HG03135 (cell line): ENCODE data around the gene CAP2.
"Not testable (repeated sequence)": the region's sequence is repeated elsewhere in the genome, so short reads cannot be mapped to it uniquely, and the experiment has no call there.

Experiments used
- ATAC-seq: cut with Tn5 transposase; IDR thresholded peaks from one replicate; pipeline ENCODE4 v1.9.1; 2021; ENCODE audit warnings: mild to moderate bottlenecking, moderate library complexity; ENCODE audit not compliant: unreplicated experiment

CAP2 gene

DNA sequence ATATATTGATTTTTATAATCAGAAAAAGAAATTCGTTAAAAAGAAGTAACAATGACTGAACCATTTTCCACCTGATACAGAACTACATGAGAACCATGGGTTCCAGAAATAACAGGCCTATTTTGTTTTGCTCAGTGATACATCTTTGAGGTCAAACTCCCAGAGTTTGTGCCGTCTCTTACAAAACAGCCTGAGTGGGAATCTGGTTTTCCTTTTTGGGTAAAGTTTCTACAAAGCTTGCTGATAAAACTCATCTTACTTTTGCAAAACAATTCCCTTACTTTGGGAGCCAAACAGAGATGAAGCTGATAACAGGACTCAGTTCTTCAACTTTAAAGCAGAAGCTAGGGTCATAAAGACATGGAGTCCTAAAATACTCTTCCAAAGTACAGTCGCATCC lies 108.0 kb downstream of the CAP2 start:
- ATAC-seq = no peak

DNA sequence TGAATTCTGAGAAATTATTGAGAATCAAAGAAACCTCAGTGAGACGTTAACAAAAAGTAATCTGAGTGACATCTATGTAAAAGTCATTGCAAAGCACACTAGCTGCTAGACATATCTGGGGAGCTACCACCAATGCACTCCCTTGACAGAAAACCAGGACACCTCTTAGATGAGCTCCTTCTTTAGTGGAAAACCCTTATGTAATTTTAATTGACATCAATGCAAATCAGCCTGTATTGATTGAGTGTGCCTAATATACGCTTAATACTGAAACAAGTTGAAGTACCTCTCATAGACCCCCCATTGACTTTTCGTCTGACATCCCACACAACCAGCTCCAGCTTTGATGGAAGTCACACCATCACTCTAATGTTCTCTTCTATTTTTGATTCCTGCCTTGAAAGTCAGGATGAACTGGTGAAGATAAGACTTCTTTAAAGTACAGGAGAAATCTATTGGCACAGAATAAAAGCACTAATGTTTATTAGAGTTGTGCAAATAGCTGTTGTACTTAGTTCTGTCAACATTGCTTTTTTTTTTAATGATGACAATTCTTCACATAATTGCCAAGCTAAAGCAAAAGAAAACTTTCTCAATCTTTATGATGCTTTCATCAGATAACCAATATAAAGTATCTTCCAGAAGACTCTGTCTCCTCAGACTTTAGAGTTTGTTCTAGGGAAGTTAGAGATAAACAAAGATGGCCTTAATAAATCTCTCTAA lies 108.7 kb downstream of the CAP2 start:
- ATAC-seq = no peak

DNA sequence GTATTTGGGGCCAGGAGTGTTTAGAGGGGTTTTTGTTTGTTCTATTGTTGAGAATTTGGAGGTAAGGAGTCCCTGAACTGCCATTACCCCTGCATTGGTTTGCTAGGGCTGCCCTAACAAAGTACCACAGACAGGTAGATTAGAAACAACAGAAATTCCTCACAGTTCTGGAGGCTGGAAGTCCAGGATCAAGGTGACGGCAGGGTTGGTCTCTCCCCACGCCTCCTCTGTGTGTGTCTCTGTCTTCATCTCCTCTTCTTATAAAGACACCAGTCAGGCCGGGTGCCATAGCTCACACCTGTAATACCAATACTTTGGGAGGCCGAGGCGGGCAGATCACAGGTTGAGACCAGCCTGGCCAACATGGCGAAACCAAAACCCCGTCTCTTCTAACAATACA lies 109.7 kb downstream of the CAP2 start:
- no peak for ATAC-seq

DNA sequence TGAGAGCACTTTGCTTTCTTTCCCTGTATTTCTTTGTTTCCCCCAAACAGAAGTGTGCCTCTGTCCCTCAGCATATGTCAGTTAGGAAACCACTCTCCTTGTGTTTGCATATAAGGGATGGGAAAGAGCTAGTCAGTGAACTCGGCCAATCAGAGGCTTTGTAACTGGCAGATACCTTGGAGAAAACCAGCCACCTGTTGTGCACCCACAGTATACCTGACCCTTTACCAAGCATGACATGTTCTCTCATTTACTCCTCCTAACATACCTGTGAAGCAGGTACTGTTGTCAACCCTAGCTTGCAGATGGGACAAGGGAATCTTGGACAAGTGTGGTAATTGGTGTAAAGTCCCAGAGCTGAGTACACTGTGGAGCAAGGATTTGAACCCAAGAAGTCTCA lies 110.6 kb downstream of the CAP2 start:
- no peak for ATAC-seq

DNA sequence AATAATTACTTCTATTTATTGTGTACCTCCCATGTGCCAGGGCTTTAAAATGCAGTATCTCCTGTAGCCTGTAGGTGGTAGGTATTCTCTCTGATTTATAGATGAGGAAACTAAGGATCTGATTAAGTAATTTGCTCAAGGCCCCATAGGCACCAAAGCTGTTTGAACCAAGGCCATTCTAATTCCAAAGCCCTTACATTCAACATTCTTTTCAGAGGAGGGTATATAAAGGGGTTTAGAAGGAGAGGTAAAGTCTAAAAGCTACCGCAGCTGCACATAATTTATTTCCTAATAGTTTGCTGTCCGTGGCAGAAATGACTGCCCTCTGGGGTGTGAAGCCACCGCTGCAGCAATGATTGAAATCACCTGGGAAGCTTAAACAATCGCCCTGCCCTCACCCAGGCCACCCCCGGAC lies 111.7 kb downstream of the CAP2 start:
- ATAC-seq = no peak

DNA sequence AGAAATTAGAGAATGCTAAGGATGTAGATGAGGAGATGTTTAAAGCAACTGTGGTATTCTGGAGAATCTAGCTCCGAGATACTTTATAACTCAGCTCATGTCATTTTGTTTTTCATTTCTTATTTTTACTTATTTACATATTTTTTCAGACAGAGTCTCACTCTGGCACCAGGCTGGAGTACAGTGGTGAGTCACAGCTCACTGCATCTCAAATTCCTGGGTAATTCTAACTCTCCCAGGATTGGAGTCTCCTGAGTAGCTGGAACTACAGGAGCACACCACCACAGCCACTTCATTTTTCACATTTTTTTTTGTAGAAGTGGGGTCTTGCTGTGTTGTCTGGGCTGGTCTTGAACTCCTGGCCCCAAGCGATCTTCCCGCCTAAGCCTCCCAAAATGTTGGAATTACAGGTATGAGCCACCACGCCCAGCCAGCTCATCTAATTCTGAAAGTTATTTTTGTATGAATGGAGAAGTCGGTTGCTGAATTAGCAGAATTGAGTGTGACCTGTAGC lies 112.4 kb downstream of the CAP2 start:
- ATAC-seq = no peak

DNA sequence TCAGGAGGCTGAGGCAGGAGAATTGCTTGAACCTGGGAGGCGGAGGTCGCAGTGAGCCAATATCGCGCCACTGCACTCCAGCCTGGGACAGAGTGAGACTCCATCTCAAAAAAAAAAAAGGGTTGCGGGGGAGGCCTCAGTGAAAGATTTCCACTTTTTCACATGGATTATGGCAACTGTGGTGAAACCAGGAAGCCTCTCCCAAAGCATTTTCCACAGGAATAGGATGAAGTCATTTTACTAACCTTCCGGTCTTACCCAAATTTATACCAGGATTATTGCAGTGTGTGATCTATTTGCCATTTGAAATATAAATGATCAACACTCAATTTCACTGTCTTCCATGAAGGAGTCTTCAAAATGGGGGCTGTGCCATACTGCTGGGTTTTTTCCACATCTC lies 113.1 kb downstream of the CAP2 start:
- no peak for ATAC-seq

DNA sequence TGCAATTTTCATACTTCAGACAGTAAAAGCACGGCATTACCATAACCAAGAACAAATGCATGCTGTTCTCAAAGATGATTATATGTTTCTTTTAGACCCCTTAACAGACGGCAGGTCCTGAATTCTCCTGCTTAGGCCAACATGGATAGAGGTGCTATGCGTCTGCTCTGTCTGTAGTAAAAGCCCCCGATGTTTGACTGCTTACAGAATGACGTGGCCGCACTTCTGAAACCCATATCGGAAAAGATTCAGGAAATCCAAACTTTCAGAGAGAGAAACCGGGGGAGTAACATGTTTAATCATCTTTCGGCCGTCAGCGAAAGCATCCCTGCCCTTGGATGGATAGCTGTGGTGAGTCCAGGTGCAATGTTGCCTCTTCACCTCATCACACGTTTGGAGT lies 113.6 kb downstream of the CAP2 start:
- no peak for ATAC-seq

DNA sequence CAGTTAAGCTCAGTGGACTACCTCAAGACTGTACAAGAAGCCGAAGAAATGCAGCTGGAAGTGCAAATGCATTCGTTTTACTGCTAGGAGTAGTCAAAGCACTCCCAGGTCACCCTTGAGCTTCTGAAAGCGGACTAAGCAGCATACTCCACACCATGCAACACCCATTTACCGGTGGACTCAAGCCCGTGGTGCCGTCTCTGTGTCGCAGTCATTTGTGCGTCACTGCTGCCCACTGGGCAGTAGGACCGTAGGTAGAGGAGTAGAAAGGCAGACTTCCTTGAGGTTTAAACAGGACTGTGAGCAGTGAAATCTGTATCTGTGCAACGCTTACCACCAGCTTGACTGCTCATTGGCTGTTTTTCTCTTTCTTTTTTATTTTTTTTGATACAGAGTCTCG lies 117.7 kb downstream of the CAP2 start:
- ATAC-seq = no peak

DNA sequence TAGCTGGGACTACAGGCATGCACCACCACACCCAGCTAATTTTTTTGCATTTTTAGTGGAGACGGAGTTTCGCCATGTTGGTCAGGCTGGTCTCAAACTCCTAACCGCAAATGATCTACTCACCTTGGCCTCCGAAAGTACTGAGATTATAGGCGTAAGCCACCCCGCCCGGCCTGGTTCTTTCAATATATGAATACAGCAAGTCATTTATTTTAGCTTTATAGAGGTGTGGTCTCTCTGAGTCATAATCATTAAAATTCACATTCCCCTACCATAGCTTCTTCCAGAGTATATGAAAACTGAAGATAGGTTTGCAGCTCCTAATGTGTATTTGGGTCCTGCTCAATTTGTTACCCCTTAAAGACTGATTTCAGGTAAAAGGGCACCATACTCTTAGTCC lies 118.2 kb downstream of the CAP2 start:
- no peak for ATAC-seq

DNA sequence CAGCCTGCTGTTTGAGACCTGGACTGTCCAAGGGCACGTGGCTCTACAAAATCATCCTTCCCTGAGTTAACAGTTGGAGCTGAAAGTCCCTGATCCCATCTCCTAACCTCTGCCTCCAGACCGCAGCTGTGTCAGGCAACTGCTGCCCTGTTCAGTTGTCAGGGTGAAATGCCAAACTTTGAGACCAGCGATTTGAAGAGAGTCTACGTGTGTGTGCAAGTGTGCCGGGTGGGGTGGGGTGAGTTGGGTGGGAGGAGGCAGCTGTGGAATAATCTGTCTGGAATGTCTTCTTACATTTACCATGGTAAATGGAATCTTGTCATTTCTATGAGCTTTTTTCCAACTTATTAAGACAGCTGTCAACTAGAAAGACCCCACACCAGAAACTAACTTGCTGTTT lies 125.7 kb downstream of the CAP2 start:
- no peak for ATAC-seq

DNA sequence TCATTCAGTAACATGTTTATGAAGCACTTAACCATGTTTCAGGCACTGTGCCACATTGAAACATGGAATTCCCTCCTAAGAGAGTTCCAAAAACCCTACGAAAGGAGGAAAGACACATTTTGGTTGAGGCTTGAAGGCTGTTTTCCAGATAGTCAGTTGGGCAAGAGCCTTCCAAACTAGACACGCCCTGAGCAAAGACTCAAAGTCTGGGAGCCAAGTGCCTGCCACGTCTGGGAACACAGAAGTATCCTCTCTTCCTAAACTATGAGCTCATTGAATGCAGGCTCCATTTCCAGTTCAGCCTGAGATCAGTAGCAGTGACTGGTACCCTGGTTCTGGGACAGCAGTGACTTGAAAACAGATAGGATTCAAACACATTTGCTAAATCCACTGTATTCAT lies 132.2 kb downstream of the CAP2 start:
- ATAC-seq = no peak

DNA sequence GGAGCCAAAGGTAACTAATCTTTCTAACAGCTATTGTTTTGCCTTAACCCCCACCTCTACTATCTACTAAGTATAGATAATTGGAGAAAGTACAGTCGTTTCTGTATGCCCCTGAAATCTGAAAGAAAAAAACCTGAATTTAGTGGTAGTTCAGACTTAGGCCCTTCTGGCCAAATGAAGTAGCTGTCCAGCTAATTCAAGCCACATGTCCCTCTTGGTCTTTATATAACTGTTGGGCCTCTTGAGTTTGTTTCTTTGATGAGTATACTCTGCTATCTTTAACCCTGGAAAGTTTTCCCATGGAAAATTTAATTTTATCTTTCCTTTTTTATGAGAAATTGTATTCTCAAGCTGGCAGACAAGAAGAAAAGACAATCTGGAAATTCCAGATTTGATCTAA lies 133.7 kb downstream of the CAP2 start:
- no peak for ATAC-seq

DNA sequence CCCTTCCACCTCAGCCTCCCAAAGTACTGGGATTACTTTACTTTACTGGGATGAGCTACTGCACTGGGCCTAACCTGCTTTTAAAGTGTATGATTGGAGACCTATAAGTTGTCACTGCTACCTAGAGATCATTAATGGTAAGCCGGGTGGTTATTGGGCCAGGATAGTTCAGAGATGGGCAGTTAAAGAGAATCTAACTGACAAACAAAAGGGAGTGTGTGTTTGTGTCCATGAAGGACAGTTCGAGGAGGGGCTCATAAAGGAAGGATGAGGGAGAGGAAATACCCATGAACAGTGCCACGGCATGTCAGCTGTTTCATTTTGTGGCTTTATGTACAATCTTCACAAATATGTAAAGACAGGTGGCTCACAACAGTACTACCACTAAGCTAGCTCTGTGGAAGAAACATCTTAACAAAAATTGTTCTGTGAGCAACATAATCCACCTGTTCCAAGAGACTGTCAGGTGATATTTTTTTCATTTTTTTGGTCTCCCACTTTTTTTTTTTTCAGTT lies 137.0 kb downstream of the CAP2 start:
- no peak for ATAC-seq

DNA sequence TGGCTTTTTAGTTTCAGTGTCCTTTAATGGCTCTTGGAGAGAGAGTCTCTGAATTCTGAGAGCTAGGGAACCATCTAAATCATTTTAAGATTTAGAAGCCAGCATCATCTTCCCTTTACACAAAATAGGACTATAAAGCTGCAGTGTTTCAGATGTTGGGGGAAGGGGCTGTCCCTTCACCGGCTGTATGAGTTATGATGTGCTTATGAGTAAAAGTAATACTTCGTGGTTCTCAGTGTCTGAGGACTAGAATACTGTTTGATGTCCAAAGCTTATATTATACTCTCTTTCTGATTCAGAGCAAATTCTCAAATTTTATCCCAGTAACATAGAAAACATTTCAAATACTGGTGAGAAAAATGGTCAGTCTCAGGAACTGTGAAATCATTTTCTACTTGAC lies 143.2 kb downstream of the CAP2 start:
- no peak for ATAC-seq

DNA sequence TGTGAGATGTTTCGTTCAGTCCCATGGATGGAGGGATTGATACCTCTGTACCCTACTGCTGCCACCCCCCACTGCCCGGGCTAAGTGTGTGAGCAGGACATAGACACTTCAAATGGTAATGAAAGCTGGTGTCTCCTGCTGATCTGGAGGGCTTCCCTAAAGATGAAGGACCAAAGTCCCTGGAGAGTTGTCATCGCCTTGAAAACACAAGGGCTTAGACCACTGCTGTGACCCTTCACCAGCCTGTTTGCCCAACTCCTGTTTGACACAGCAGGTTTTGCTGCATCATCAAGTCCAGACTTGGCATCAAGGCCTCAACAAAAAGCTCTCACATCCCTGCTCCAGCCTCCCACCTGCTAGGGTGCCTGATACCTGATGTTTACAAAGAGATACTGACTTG lies 148.8 kb downstream of the CAP2 start:
- no peak for ATAC-seq

DNA sequence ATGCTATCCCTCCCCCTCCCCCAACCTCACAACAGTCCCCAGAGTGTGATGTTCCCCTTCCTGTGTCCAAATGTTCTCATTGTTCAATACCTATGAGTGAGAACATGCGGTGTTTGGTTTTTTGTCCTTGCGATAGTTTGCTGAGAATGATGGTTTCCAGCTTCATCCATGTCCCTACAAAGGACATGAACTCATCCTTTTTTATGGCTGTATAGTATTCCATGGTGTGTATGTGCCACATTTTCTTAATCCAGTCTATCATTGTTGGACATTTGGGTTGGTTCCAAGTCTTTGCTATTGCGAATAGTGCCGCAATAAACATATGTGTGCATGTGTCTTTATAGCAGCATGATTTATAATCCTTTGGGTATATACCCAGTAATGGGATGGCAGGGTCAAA lies 152.3 kb downstream of the CAP2 start:
- ATAC-seq = not testable (repeated sequence)

DNA sequence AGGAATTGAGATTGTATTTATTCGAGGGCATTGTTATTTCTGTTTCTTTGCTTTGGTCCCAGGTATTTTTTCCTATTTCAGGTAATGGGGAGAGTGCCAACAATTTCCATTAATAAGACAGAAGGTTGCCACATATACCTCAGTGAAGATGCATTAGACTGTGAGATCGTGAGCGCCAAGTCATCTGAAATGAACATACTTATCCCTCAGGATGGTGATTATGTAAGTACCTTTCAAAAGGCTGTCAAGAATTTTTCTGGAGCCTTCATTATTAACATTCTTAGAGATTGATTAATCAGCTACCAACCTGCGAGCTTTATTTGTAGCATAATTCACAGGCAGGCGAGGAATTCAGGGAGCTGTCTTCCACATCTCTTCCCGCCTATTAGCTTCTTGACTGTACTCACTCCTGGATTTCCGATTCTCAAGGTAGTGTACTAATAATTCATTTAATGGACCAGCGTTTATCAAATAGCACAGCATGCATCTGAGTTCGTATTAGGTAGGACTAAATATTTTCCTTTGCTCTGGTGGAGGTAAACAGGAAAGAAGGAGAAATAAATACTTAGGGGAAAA lies 158.1 kb downstream of the CAP2 start:
- no peak for ATAC-seq

DNA sequence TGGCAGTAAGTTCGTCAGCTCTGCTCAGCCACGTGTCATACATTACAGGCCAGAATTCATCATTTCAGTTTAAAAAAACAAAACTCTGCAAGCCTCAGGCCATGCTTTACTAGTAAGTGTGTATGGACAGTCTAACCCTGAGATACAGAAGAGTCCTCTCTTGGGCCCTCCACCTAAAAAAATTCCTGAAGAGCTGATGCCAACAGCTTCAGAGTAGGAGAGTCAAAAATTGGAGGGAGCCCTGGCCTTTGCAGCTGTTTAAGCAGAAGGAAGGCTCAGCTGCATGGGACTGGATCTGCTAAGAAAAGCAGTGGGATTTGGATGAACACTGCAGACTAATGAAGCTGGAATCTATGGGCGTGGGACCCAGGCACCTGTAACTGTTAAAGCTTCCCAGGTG lies 159.5 kb downstream of the CAP2 start:
- no peak for ATAC-seq

DNA sequence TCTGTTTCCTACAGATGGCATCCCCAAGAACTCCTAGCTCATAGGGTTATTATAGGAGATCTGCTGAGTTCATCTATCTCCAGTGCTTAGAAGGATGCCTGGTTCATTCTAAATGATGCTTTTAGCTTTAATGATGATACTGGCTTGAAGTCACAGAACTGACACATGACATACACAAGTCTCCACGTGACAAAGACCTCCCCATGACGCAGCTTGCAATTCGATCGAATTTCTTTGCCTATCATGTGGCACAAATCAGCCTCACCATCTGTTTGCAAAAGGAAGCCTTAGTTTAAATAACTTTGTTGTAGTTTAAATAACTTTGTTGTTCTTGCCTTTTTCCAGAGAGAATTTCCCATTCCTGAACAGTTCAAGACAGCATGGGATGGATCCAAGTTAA lies 162.6 kb downstream of the CAP2 start:
- ATAC-seq = no peak

DNA sequence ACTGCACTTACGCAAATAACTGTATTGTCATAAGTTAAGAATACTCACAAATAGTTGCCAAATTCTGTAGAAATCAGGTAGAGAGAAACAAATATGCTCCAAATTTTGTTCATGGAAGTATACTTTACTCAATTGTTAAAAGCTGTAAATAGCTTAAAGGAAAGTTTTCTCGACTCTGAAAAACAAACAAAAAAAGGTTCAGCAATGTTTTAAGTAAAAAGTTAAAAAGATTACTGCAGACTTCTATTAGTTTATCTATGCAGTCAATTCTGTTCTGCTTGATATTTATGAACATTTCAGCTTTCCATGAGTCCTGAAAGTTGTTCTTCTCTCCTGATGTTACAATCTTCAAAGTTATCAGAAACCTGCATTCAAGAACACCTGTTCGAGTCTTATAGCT lies 169.2 kb downstream of the CAP2 start:
- no peak for ATAC-seq

DNA sequence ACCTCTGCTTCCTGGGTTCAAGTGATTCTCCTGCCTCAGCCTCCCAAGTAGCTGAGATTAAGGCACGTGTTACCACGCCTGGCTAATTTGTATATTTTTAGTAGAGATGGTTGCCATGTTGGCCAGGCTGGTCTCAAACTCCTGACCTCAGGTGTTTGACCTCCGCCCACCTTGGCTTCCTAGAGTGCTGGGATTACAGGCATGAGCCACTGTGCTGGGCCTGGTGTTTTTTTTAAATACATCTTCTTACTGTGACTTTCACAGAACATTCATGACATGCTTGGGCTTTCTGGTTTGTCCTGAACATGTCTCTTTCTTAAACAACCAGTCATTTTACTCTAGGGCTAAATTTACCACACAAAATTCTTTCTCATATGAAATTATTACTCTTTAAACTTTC lies 172.0 kb downstream of the CAP2 start:
- ATAC-seq = no peak
